GM23338 (cell line): ENCODE measurements around the gene GPI. TPM values are rescaled to one million over a fixed set of nuclear protein-coding genes. Genes with fewer than 3 reads are reported as not detected.

ENCODE experiments used
- ATAC-seq: fragments of 200-7000 bp; cut with Tn5 transposase; 3 replicates; pipeline ENCODE4 v1.9.1; 2020
- DNase-seq: peaks from one replicate; pipeline ENCODE4 v3.0.0-alpha.2; 2015; ENCODE audit warnings: low spot score
- H2AFZ ChIP-seq: fragments of 200-600 bp; sonication (generic); 2 replicates; pipeline ENCODE4 v1.8.0; 2016; ENCODE audit warnings: antibody characterized with exemption, mild to moderate bottlenecking, moderate library complexity
- H3F3A ChIP-seq: fragments of 200-600 bp; sonication (generic); replicated peaks from 2 replicates; pipeline ENCODE4 v1.8.0; 2017; ENCODE audit warnings: antibody characterized with exemption, mixed run types, low read depth
- H3K27ac ChIP-seq: fragments of 200-600 bp; sonication (generic); 2 replicates; pipeline ENCODE4 v1.6.1; 2016; ENCODE audit warnings: low read depth
- H3K27me3 ChIP-seq: fragments of 200-600 bp; sonication (generic); 2 replicates; pipeline ENCODE4 v1.8.0; 2016; ENCODE audit warnings: mild to moderate bottlenecking, mixed run types, moderate library complexity; ENCODE audit not compliant: insufficient read depth
- H3K36me3 ChIP-seq: fragments of 200-600 bp; sonication (generic); 2 replicates; pipeline ENCODE4 v1.8.0; 2016; ENCODE audit warnings: mild to moderate bottlenecking; ENCODE audit not compliant: insufficient read depth
- H3K4me1 ChIP-seq: fragments of 200-600 bp; sonication (generic); 2 replicates; pipeline ENCODE4 v1.8.0; 2016; ENCODE audit warnings: mild to moderate bottlenecking, moderate library complexity; ENCODE audit not compliant: insufficient read depth
- H3K4me2 ChIP-seq: fragments of 200-600 bp; sonication (generic); 2 replicates; pipeline ENCODE4 v1.7.1; 2017; ENCODE audit warnings: mixed run types
- H3K4me3 ChIP-seq: fragments of 200-600 bp; sonication (generic); 2 replicates; pipeline ENCODE4 v1.6.1; 2016; ENCODE audit warnings: mixed run types
- H3K79me2 ChIP-seq: fragments of 200-600 bp; sonication (generic); replicated peaks from 2 replicates; pipeline ENCODE4 v1.8.0; 2017; ENCODE audit warnings: mild to moderate bottlenecking; ENCODE audit not compliant: insufficient read depth
- H3K9me2 ChIP-seq: fragments of 200-600 bp; sonication (generic); 2 replicates; pipeline ENCODE4 v1.8.0; 2017; ENCODE audit not compliant: insufficient read depth
- H4K20me1 ChIP-seq: fragments of 200-600 bp; sonication (generic); replicated peaks from 2 replicates; pipeline ENCODE4 v1.8.0; 2017; ENCODE audit warnings: mild to moderate bottlenecking; ENCODE audit not compliant: insufficient read depth
- H3K27ac Mint-ChIP-seq: 2 replicates; pipeline ENCODE4 v1.8.0; 2020; ENCODE audit warnings: inconsistent platforms, mild to moderate bottlenecking, moderate library complexity, mixed read lengths
- H3K27me3 Mint-ChIP-seq: 3 replicates; pipeline ENCODE4 v1.8.0; 2022; ENCODE audit warnings: low read depth, mild to moderate bottlenecking, moderate library complexity, mixed read lengths, inconsistent platforms; ENCODE audit not compliant: insufficient read depth, poor library complexity
- H3K36me3 Mint-ChIP-seq: 3 replicates; pipeline ENCODE4 v1.8.0; 2021; ENCODE audit warnings: low read depth, mild to moderate bottlenecking, inconsistent platforms, moderate library complexity, mixed read lengths
- H3K4me1 Mint-ChIP-seq: 3 replicates; pipeline ENCODE4 v1.8.0; 2020; ENCODE audit warnings: mild to moderate bottlenecking, inconsistent platforms, mixed read lengths
- H3K4me3 Mint-ChIP-seq: 3 replicates; pipeline ENCODE4 v1.8.0; 2021; ENCODE audit warnings: moderate library complexity, mild to moderate bottlenecking, inconsistent platforms, mixed read lengths
- H3K9me3 Mint-ChIP-seq: 3 replicates; pipeline ENCODE4 v1.8.0; 2020; ENCODE audit warnings: moderate library complexity, mild to moderate bottlenecking, inconsistent platforms, mixed read lengths
- CREB1 ChIP-seq: fragments of 250-450 bp; sonication (Bioruptor Pico); IDR thresholded peaks from 2 replicates; pipeline ENCODE4 v1.5.0; 2020; ENCODE audit warnings: low read depth, mild to moderate bottlenecking, moderate library complexity
- EZH2 ChIP-seq: fragments of 200-600 bp; sonication (generic); IDR thresholded peaks from one replicate; pipeline ENCODE4 v1.8.0; 2017; ENCODE audit warnings: antibody characterized with exemption, mild to moderate bottlenecking, low read depth; ENCODE audit not compliant: unreplicated experiment
- EZH2phosphoT487 ChIP-seq: fragments of 200-600 bp; sonication (generic); IDR thresholded peaks from one replicate; pipeline ENCODE4 v1.8.1; 2018; ENCODE audit warnings: antibody characterized with exemption; ENCODE audit not compliant: unreplicated experiment
- JUNB ChIP-seq: IDR thresholded peaks from one replicate; pipeline ENCODE4 v1.6.1; 2016; ENCODE audit warnings: antibody characterized with exemption; ENCODE audit not compliant: unreplicated experiment
- POLR2AphosphoS5 ChIP-seq: IDR thresholded peaks from 2 replicates; pipeline ENCODE4 v1.6.1; 2016; ENCODE audit warnings: antibody characterized with exemption, low read depth
- STAT1 ChIP-seq: IDR thresholded peaks from one replicate; pipeline ENCODE4 v1.6.1; 2016; ENCODE audit warnings: antibody characterized with exemption; ENCODE audit not compliant: unreplicated experiment
- ZNF114 ChIP-seq: fragments of 250-450 bp; sonication (Bioruptor Pico); IDR thresholded peaks from 2 replicates; pipeline ENCODE4 v1.5.0; 2020; ENCODE audit warnings: mild to moderate bottlenecking, moderate library complexity
- ZNF331 ChIP-seq: fragments of 250-450 bp; sonication (Bioruptor Pico); IDR thresholded peaks from 2 replicates; pipeline ENCODE4 v1.5.0; 2020; ENCODE audit warnings: low read depth, mild to moderate bottlenecking, moderate library complexity
- polyA plus RNA-seq: library from polyadenylated mRNA; unstranded; fragments of >200 nt; fragmentation: Nextera tagmentation; extraction: Ambion mirVana; gene quantifications from 2 replicates; pipeline ENCODE4 v1.2.1, GENCODE V29; 2016
- total RNA-seq: library from RNA; depleted of rRNA; stranded (reverse); fragments of >200 nt; shearing (Covaris generic); gene quantifications from 2 replicates; pipeline ENCODE4 v1.2.3, GENCODE V29; 2014
- TF ChIP-seq, protein P1 (sequence below): fragments of 250-450 bp; sonication (Bioruptor Pico); IDR thresholded peaks from 2 replicates; pipeline ENCODE4 v1.5.0; 2020; ENCODE audit warnings: mild to moderate bottlenecking, moderate library complexity
- TF ChIP-seq, protein P2 (sequence below), 2 experiments: fragments of 200-600 bp in 1 of 2; sonication (generic) in 1 of 2; conservative IDR thresholded peaks; 2 replicates each; pipeline versions ENCODE4 v1.5.1 to v1.6.1; 2016 to 2017; ENCODE audit warnings: antibody characterized with exemption in 2 of 2, low read depth in 2 of 2, mild to moderate bottlenecking in 2 of 2, moderate library complexity in 1 of 2
- TF ChIP-seq, protein P3 (sequence below): IDR thresholded peaks from 2 replicates; pipeline ENCODE4 v1.6.1; 2016; ENCODE audit warnings: antibody characterized with exemption

Gene GPI
- total and polyA plus RNA-seq, 2 experiments from 2014 or later, result 136 to 327 TPM

DNA sequence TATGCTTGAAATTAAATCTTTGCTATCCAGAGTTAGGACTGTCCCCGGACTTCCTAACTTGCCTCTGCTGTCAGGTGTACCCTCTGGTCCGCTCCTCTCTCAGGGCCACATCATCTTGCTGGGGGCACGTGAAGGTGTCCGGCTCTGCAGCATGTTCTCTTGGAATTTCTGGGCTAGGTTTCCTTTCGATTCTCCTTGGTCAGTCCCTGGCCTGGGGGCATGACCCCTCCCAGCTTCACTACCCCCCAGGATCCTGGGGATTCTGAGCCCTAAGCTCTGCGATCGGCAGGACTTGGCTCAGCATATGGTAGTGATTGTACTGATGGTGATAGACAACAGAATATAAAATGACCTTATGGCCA, 5.1 kb upstream of the GPI start:
- peak overlapping the region; percentile 52; the same call in 1 of the 2 replicates for H2AFZ ChIP-seq
- H4K20me1 ChIP-seq, result no peaks in the 10 kb centered on the region
- Mint-ChIP-seq H3K36me3 (0 out of 3 replicates have a peak, but pooled peaks cover 4% of the 10 kb centered on the region), H3K27ac (peak overlapping the region; percentile 96), H3K4me3 (peak overlapping the region; percentile 73), H3K9me3 (no peaks in the 10 kb centered on the region; the same call in 2 of the 3 replicates), H3K27me3 (peaks cover 24% of the 10 kb centered on the region), H3K4me1 (peaks cover 27% of the 10 kb centered on the region)
- no peak for DNase-seq
- H3K4me1 ChIP-seq, result peaks cover 19% of the 10 kb centered on the region
- H3K27me3 ChIP-seq, result no peaks in the 10 kb centered on the region
- H3K9me2 ChIP-seq, result no peaks in the 10 kb centered on the region
- no peak; the same call in 2 of the 3 replicates for ATAC-seq
- H3K79me2 ChIP-seq, result no peaks in the 10 kb centered on the region
- peak overlapping the region; percentile 90 for H3K27ac ChIP-seq
- H3K36me3 ChIP-seq, result no peaks in the 10 kb centered on the region
- peak overlapping the region; percentile 91 for H3K4me2 ChIP-seq
- peaks cover 22% of the 10 kb centered on the region for H3F3A ChIP-seq
- TF ChIP-seq STAT1 (no peak), JUNB (no peak), EZH2 (no peak)
- H3K4me3 ChIP-seq, result peak overlapping the region; percentile 69

DNA sequence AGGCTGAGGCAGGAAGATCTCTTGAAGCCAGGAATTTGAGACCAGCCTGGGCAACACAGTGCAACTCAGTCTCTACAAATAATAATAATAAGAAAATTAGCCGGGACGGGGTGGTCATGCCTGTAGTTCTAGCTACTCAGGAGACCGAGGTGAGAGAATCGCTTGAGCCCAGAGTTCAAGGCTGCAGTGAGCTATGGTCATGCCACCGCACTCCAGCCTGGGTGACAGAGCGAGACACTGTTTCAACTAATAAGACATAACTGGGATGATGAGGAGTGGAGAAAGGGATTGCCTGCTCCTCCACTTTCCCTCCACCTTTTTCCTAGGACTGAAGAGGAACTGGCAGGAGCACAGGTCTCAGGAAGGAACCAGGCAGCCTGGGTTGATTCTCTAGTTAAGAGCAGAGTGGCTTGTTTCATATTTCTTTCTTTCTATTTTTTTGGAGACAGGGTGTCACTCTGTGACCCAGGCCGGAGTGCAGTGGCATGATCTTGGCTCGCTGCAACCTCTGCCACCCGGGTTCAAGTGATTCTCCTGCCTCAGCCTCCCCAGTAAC, 4.6 kb upstream of the GPI start:
- Histone ChIP-seq H3K79me2 (peaks cover 4% of the 10 kb centered on the region), H3K27me3 (no peaks in the 10 kb centered on the region), H2AFZ (no peak overlapping the region), H3K36me3 (no peaks in the 10 kb centered on the region), H3K27ac (no peak overlapping the region), H3F3A (peaks cover 22% of the 10 kb centered on the region), H3K4me2 (peak overlapping the region; percentile 91; the same call in 1 of the 2 replicates), H3K9me2 (no peaks in the 10 kb centered on the region), H3K4me3 (no peak overlapping the region), H3K4me1 (peaks cover 19% of the 10 kb centered on the region), H4K20me1 (no peaks in the 10 kb centered on the region)
- Mint-ChIP-seq H3K27me3 (peaks cover 25% of the 10 kb centered on the region), H3K4me1 (peaks cover 27% of the 10 kb centered on the region), H3K9me3 (no peaks in the 10 kb centered on the region; the same call in 2 of the 3 replicates), H3K4me3 (peak overlapping the region; percentile 73), H3K27ac (peak overlapping the region; percentile 81), H3K36me3 (peaks cover 3% of the 10 kb centered on the region; the same call in 1 of the 3 replicates)
- ATAC-seq (no peak), DNase-seq (no peak)
- TF ChIP-seq STAT1 (no peak), JUNB (no peak), CREB1 (CRISPR knock-in tag) (no peak), EZH2phosphoT487 (no peak), ZNF331 (CRISPR knock-in tag) (no peak), POLR2AphosphoS5 (no peak), EZH2 (no peak), ZNF114 (CRISPR knock-in tag) (no peak)
- TF ChIP-seq, protein P1, sequence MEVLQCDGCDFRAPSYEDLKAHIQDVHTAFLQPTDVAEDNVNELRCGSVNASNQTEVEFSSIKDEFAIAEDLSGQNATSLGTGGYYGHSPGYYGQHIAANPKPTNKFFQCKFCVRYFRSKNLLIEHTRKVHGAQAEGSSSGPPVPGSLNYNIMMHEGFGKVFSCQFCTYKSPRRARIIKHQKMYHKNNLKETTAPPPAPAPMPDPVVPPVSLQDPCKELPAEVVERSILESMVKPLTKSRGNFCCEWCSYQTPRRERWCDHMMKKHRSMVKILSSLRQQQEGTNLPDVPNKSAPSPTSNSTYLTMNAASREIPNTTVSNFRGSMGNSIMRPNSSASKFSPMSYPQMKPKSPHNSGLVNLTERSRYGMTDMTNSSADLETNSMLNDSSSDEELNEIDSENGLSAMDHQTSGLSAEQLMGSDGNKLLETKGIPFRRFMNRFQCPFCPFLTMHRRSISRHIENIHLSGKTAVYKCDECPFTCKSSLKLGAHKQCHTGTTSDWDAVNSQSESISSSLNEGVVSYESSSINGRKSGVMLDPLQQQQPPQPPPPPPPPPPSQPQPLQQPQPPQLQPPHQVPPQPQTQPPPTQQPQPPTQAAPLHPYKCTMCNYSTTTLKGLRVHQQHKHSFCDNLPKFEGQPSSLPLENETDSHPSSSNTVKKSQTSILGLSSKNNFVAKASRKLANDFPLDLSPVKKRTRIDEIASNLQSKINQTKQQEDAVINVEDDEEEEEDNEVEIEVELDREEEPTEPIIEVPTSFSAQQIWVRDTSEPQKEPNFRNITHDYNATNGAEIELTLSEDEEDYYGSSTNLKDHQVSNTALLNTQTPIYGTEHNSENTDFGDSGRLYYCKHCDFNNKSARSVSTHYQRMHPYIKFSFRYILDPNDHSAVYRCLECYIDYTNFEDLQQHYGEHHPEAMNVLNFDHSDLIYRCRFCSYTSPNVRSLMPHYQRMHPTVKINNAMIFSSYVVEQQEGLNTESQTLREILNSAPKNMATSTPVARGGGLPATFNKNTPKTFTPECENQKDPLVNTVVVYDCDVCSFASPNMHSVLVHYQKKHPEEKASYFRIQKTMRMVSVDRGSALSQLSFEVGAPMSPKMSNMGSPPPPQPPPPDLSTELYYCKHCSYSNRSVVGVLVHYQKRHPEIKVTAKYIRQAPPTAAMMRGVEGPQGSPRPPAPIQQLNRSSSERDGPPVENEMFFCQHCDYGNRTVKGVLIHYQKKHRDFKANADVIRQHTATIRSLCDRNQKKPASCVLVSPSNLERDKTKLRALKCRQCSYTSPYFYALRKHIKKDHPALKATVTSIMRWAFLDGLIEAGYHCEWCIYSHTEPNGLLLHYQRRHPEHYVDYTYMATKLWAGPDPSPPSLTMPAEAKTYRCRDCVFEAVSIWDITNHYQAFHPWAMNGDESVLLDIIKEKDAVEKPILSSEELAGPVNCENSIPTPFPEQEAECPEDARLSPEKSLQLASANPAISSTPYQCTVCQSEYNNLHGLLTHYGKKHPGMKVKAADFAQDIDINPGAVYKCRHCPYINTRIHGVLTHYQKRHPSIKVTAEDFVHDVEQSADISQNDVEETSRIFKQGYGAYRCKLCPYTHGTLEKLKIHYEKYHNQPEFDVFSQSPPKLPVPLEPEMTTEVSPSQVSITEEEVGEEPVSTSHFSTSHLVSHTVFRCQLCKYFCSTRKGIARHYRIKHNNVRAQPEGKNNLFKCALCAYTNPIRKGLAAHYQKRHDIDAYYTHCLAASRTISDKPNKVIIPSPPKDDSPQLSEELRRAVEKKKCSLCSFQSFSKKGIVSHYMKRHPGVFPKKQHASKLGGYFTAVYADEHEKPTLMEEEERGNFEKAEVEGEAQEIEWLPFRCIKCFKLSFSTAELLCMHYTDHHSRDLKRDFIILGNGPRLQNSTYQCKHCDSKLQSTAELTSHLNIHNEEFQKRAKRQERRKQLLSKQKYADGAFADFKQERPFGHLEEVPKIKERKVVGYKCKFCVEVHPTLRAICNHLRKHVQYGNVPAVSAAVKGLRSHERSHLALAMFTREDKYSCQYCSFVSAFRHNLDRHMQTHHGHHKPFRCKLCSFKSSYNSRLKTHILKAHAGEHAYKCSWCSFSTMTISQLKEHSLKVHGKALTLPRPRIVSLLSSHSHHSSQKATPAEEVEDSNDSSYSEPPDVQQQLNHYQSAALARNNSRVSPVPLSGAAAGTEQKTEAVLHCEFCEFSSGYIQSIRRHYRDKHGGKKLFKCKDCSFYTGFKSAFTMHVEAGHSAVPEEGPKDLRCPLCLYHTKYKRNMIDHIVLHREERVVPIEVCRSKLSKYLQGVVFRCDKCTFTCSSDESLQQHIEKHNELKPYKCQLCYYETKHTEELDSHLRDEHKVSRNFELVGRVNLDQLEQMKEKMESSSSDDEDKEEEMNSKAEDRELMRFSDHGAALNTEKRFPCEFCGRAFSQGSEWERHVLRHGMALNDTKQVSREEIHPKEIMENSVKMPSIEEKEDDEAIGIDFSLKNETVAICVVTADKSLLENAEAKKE (CRISPR knock-in tag), result no peak
- TF ChIP-seq, protein P2, sequence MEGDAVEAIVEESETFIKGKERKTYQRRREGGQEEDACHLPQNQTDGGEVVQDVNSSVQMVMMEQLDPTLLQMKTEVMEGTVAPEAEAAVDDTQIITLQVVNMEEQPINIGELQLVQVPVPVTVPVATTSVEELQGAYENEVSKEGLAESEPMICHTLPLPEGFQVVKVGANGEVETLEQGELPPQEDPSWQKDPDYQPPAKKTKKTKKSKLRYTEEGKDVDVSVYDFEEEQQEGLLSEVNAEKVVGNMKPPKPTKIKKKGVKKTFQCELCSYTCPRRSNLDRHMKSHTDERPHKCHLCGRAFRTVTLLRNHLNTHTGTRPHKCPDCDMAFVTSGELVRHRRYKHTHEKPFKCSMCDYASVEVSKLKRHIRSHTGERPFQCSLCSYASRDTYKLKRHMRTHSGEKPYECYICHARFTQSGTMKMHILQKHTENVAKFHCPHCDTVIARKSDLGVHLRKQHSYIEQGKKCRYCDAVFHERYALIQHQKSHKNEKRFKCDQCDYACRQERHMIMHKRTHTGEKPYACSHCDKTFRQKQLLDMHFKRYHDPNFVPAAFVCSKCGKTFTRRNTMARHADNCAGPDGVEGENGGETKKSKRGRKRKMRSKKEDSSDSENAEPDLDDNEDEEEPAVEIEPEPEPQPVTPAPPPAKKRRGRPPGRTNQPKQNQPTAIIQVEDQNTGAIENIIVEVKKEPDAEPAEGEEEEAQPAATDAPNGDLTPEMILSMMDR (conservative IDR thresholded peaks at IDR 0.05; ENCODE audit: low read depth in 2 of 2), result no peak
- TF ChIP-seq, protein P3, sequence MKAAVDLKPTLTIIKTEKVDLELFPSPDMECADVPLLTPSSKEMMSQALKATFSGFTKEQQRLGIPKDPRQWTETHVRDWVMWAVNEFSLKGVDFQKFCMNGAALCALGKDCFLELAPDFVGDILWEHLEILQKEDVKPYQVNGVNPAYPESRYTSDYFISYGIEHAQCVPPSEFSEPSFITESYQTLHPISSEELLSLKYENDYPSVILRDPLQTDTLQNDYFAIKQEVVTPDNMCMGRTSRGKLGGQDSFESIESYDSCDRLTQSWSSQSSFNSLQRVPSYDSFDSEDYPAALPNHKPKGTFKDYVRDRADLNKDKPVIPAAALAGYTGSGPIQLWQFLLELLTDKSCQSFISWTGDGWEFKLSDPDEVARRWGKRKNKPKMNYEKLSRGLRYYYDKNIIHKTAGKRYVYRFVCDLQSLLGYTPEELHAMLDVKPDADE, result no peak
